Natural killer cell (primary cell): ENCODE results near the gene PTPRN2. TPM values are rescaled to one million over a fixed set of nuclear protein-coding genes. Genes with fewer than 3 reads are reported as not detected.

Source experiments
- ATAC-seq, 3 donors: fragments of 150-1000 bp in 2 of 3; fragments of 200-7000 bp in 1 of 3; cut with Tn5 transposase; 1 replicate in 1 of 3; 2 replicates in 2 of 3; pipeline ENCODE4 v1.10.0; 2021; ENCODE audit warnings: mild to moderate bottlenecking in 2 of 3, moderate library complexity in 2 of 3
- DNase-seq, 2 donors: peaks; one replicate each; pipeline versions ENCODE4 v3.0.0 to v3.0.0-alpha.2; 2013 to 2021; ENCODE audit warnings: mixed read lengths in 1 of 2
- H3K27ac ChIP-seq: one replicate; pipeline ENCODE4 v1.5.1; 2013; ENCODE audit warnings: mild to moderate bottlenecking, low read length
- H3K27me3 ChIP-seq: one replicate; pipeline ENCODE4 v1.6.1; 2013; ENCODE audit warnings: low read length; ENCODE audit not compliant: control insufficient read depth, insufficient read depth
- H3K36me3 ChIP-seq: one replicate; pipeline ENCODE4 v1.6.1; 2013; ENCODE audit warnings: low read length; ENCODE audit not compliant: control insufficient read depth, insufficient read depth
- H3K4me1 ChIP-seq: one replicate; pipeline ENCODE4 v1.6.1; 2013; ENCODE audit warnings: low read length; ENCODE audit not compliant: control insufficient read depth, insufficient read depth
- H3K4me3 ChIP-seq: one replicate; pipeline ENCODE4 v1.5.1; 2013; ENCODE audit warnings: low read length
- H3K9me3 ChIP-seq: one replicate; pipeline ENCODE4 v1.6.1; 2013; ENCODE audit warnings: low read length; ENCODE audit not compliant: control insufficient read depth, insufficient read depth
- H3K27ac Mint-ChIP-seq, 2 donors: one replicate each; pipeline ENCODE4 v1.8.0; 2022; ENCODE audit warnings: mild to moderate bottlenecking in 2 of 2, mixed read lengths in 2 of 2, moderate library complexity in 1 of 2
- H3K27me3 Mint-ChIP-seq, 2 donors: one replicate each; pipeline ENCODE4 v1.8.0; 2022; ENCODE audit warnings: low read depth in 2 of 2, mixed read lengths in 2 of 2
- H3K36me3 Mint-ChIP-seq: one replicate; pipeline ENCODE4 v1.8.0; 2022; ENCODE audit warnings: mixed read lengths
- H3K4me1 Mint-ChIP-seq, 2 donors: one replicate each; pipeline ENCODE4 v1.8.0; 2022; ENCODE audit warnings: mixed read lengths in 2 of 2
- H3K4me3 Mint-ChIP-seq: one replicate; pipeline ENCODE4 v1.8.0; 2022; ENCODE audit warnings: mild to moderate bottlenecking, moderate library complexity, mixed read lengths
- H3K9me3 Mint-ChIP-seq, 2 donors: one replicate each; pipeline ENCODE4 v1.8.0; 2022; ENCODE audit warnings: mixed read lengths in 2 of 2
- WGBS: methylation state at CpG from one replicate; pipeline ENCODE4 v1.1.7; 2013; ENCODE audit warnings: missing lambda C conversion rate; ENCODE audit not compliant: insufficient coverage; 5-methylcytosine and 5-hydroxymethylcytosine counted together
- intact Hi-C: fragments of 100-400 bp; cut with micrococcal nuclease; formaldehyde crosslinking; loops from one replicate; pipeline ENCODE4 v1.14.2; 2022
- total RNA-seq, 4 donors: library from RNA; stranded (reverse); fragments of 120-200 nt in 1 of 4; gene quantifications; one replicate each; pipeline versions ENCODE4 v1.2.3 to v1.2.4, GENCODE V29; 2013 to 2022
- TF ChIP-seq, protein P1 (sequence below): fragments of 200-600 bp; IDR thresholded peaks from one replicate; pipeline ENCODE4 v1.8.0; 2022; ENCODE audit warnings: antibody characterized with exemption

Gene PTPRN2
- total RNA-seq, 3 donors from 2014 or later (not counting 1 experiment from before 2014, with no cell fraction given): 1.3 to 2.5 (median 1.9) TPM

DNA sequence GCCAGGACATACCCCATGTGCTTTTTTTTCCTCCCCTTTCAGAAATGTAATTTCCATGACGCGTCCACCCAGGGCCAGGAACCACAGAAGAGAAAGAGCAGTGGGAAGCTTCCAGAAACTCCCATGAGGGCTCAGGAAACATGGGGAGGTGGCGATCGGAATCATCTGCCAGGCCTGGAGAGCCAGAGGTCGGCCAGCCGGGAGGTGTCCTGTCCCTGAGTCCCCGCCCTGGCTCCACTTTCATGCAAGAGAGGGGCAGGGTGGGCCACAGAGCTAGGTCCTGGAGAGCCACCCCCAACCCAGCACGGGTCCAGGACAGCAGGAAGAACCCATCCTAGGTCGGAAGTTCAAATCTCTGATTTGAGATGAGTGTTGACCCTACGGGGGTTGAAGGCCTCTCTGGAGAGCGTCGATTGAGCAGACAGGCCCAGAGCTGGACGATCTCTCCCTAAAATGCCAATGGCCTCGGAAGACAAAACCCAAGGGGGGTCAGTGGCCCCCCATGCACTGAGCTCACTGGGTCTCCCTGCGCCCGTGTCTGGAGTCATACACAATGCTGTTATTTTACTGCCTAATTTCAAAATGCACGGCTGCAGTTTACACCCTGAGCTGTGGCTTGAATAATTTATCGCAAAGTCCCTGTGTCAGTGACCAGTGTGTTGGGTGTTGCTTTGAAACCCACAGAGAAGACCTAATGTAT lies 594.1 kb downstream of the PTPRN2 start:
- Histone ChIP-seq H3K9me3 (no peaks in the 10 kb centered on the region), H3K4me1 (no peaks in the 10 kb centered on the region), H3K4me3 (no peak overlapping the region), H3K36me3 (no peaks in the 10 kb centered on the region), H3K27me3 (no peaks in the 10 kb centered on the region), H3K27ac (no peak overlapping the region)
- no peaks in the 10 kb centered on the region for H3K36me3 Mint-ChIP-seq
- TF ChIP-seq, protein P1, sequence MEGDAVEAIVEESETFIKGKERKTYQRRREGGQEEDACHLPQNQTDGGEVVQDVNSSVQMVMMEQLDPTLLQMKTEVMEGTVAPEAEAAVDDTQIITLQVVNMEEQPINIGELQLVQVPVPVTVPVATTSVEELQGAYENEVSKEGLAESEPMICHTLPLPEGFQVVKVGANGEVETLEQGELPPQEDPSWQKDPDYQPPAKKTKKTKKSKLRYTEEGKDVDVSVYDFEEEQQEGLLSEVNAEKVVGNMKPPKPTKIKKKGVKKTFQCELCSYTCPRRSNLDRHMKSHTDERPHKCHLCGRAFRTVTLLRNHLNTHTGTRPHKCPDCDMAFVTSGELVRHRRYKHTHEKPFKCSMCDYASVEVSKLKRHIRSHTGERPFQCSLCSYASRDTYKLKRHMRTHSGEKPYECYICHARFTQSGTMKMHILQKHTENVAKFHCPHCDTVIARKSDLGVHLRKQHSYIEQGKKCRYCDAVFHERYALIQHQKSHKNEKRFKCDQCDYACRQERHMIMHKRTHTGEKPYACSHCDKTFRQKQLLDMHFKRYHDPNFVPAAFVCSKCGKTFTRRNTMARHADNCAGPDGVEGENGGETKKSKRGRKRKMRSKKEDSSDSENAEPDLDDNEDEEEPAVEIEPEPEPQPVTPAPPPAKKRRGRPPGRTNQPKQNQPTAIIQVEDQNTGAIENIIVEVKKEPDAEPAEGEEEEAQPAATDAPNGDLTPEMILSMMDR: no peak
- DNase-seq (no peak), ATAC-seq (no peak)
- no peaks in the 10 kb centered on the region for H3K9me3 Mint-ChIP-seq
- H3K27ac Mint-ChIP-seq: no peak overlapping the region
- 87% methylated on average over 18 of the region's 18 CpGs for WGBS
- H3K4me3 Mint-ChIP-seq: no peak overlapping the region
- H3K4me1 Mint-ChIP-seq: no peaks in the 10 kb centered on the region
- H3K27me3 Mint-ChIP-seq: no peaks in the 10 kb centered on the region
- intact Hi-C loops: no loop called here

DNA sequence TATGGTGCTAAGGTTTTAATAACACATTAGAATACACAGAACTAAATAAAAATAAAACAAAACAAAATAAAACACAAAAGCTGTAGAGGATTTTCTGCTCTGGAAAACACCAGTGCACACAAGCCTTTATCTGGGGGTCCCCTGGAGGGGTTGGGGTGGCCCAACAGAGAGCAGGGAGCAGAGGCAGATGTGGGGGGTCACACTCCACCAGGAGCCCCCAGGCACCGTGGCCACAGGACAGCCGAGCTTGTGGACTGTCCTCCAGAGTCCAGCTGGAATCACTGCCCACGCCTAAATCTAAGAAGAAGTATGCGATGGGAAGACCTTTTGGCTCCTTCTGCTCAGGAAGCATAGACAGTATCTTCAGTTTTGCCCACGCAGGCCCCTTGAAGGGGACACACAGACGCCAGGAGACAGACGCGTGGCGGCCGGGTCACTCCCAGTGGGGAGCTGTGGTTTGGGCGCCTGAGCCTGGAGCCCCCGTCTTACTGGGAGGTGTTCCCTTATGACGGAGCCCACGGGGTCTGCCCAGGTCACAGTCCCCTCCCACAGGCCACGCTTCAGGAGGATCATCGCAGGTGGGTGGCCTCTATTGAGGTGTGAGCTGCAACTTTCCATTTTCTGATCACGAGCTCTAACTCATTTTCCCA lies 595.0 kb downstream of the PTPRN2 start:
- Histone ChIP-seq H3K4me1 (no peaks in the 10 kb centered on the region), H3K9me3 (no peaks in the 10 kb centered on the region), H3K27ac (no peak overlapping the region), H3K36me3 (no peaks in the 10 kb centered on the region), H3K4me3 (no peak overlapping the region), H3K27me3 (no peaks in the 10 kb centered on the region)
- Mint-ChIP-seq H3K27ac (no peak overlapping the region), H3K4me1 (no peaks in the 10 kb centered on the region), H3K36me3 (no peaks in the 10 kb centered on the region), H3K9me3 (no peaks in the 10 kb centered on the region), H3K4me3 (no peak overlapping the region), H3K27me3 (no peaks in the 10 kb centered on the region)
- WGBS: 83% methylated on average over 17 of the region's 17 CpGs
- intact Hi-C loops: no loop called here
- ATAC-seq (no peak), DNase-seq (no peak)
- TF ChIP-seq, protein P1: no peak

DNA sequence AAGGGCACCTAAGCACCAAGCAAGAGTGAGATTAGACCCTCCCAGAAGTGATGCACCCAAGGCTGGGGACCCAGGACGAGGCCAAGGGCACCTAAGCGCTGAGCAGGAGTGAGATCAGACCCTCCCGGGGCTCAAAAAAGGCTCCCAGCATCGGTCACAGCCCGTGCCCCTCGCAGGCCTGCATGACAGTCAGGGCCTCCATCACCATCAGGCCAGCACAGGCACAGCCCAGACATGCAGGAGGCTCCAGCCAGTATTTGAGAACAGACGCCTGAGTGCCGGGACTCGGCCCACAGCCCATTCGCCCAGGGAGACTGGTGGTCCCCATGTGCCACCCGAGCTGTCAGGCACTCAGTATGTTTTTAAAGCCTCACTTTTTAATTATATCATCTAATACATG lies 595.9 kb downstream of the PTPRN2 start:
- no peaks in the 10 kb centered on the region for H3K36me3 ChIP-seq
- 84% methylated on average over 11 of the region's 11 CpGs for WGBS
- no peak for ATAC-seq
- H3K27me3 Mint-ChIP-seq: no peaks in the 10 kb centered on the region
- H3K27ac ChIP-seq: no peak overlapping the region
- no peaks in the 10 kb centered on the region for H3K4me1 ChIP-seq
- no peaks in the 10 kb centered on the region for H3K36me3 Mint-ChIP-seq
- H3K4me1 Mint-ChIP-seq: no peaks in the 10 kb centered on the region
- H3K4me3 Mint-ChIP-seq: no peak overlapping the region
- intact Hi-C loops: no loop called here
- DNase-seq: no peak
- H3K9me3 Mint-ChIP-seq: no peaks in the 10 kb centered on the region
- H3K27me3 ChIP-seq: no peaks in the 10 kb centered on the region
- no peak overlapping the region for H3K4me3 ChIP-seq
- no peak overlapping the region for H3K27ac Mint-ChIP-seq
- TF ChIP-seq, protein P1: no peak
- H3K9me3 ChIP-seq: no peaks in the 10 kb centered on the region
